Activated T-cell treated with anti-CD3 and anti-CD28 coated beads, Interleukin-2, amount 50 U/mL, for 24 hours (primary cell): ENCODE measurements around the gene ABL2.

Experiments used
- DNase-seq: peaks from one replicate; pipeline ENCODE4 v3.0.0-alpha.2; 2020
- H3K27ac Mint-ChIP-seq: 2 replicates; pipeline ENCODE4 v1.8.0; 2020; ENCODE audit warnings: mild to moderate bottlenecking, mixed read lengths
- H3K27me3 Mint-ChIP-seq: 2 replicates; pipeline ENCODE4 v1.8.0; 2020; ENCODE audit warnings: mixed read lengths
- H3K36me3 Mint-ChIP-seq: 2 replicates; pipeline ENCODE4 v1.8.0; 2020; ENCODE audit warnings: low read depth, mixed read lengths
- H3K4me1 Mint-ChIP-seq: 2 replicates; pipeline ENCODE4 v1.8.0; 2020; ENCODE audit warnings: low read depth, mixed read lengths
- H3K4me3 Mint-ChIP-seq: 2 replicates; pipeline ENCODE4 v1.8.0; 2020; ENCODE audit warnings: mild to moderate bottlenecking, moderate library complexity, mixed read lengths
- H3K9me3 Mint-ChIP-seq: 2 replicates; pipeline ENCODE4 v1.8.0; 2020; ENCODE audit warnings: mixed read lengths

Gene ABL2

GRCh38 chr1:179061360-179062282 lies 167.9 kb downstream of the ABL2 start:
- Mint-ChIP-seq H3K4me3 (no peak overlapping the region), H3K4me1 (peaks cover 3% of the 10 kb centered on the region), H3K9me3 (no peaks in the 10 kb centered on the region), H3K36me3 (peaks cover 75% of the 10 kb centered on the region), H3K27me3 (no peaks in the 10 kb centered on the region), H3K27ac (peak overlapping the region; percentile 37)
- no peak for DNase-seq

GRCh38 chr1:179058487-179059483 lies 170.7 kb downstream of the ABL2 start:
- H3K9me3 Mint-ChIP-seq: no peaks in the 10 kb centered on the region
- H3K4me1 Mint-ChIP-seq: peaks cover 3% of the 10 kb centered on the region
- peaks cover 73% of the 10 kb centered on the region for H3K36me3 Mint-ChIP-seq
- H3K4me3 Mint-ChIP-seq: no peak overlapping the region
- no peak for DNase-seq
- no peaks in the 10 kb centered on the region for H3K27me3 Mint-ChIP-seq
- no peak overlapping the region for H3K27ac Mint-ChIP-seq

GRCh38 chr1:179055937-179056336 lies 173.5 kb downstream of the ABL2 start:
- Mint-ChIP-seq H3K27me3 (no peaks in the 10 kb centered on the region), H3K9me3 (no peaks in the 10 kb centered on the region), H3K36me3 (peaks cover 53% of the 10 kb centered on the region), H3K4me1 (no peaks in the 10 kb centered on the region), H3K27ac (no peak overlapping the region), H3K4me3 (no peak overlapping the region)
- no peak for DNase-seq

- no peak overlapping the region for H3K27ac Mint-ChIP-seq
- H3K27me3 Mint-ChIP-seq: no peaks in the 10 kb centered on the region
- no peaks in the 10 kb centered on the region for H3K4me1 Mint-ChIP-seq
- peaks cover 54% of the 10 kb centered on the region for H3K36me3 Mint-ChIP-seq
- H3K9me3 Mint-ChIP-seq: no peaks in the 10 kb centered on the region
- no peak overlapping the region for H3K4me3 Mint-ChIP-seq
- DNase-seq: no peak
Measured at GRCh38 chr1:179053486-179053885, 176.0 kb downstream of the ABL2 start.

- Mint-ChIP-seq H3K9me3 (no peaks in the 10 kb centered on the region), H3K4me3 (no peak overlapping the region), H3K36me3 (peaks cover 56% of the 10 kb centered on the region), H3K4me1 (no peaks in the 10 kb centered on the region), H3K27ac (no peak overlapping the region), H3K27me3 (no peaks in the 10 kb centered on the region)
- no peak for DNase-seq
Measured at GRCh38 chr1:179052776-179053175, 176.7 kb downstream of the ABL2 start.
